DOHH2 (cell line): Measurements from ENCODE around the gene SVIL.

Source experiments
- EZH2phosphoT487 ChIP-seq: fragments of 200-600 bp; sonication (generic); IDR thresholded peaks from 2 replicates; pipeline ENCODE4 v1.6.1; 2017; ENCODE audit warnings: borderline replicate concordance, mild to moderate bottlenecking, antibody characterized with exemption, low read length, moderate library complexity, mixed read lengths
- TF ChIP-seq, protein P1 (sequence below): fragments of 200-600 bp; sonication (generic); IDR thresholded peaks from one replicate; pipeline ENCODE4 v1.5.1; 2014; ENCODE audit warnings: antibody characterized with exemption, mild to moderate bottlenecking, low read depth, low read length; ENCODE audit not compliant: poor library complexity, severe bottlenecking

GRCh38 chr10:29631049-29631339 is 3.8 kb downstream of the SVIL start:
- TF ChIP-seq, protein P1, sequence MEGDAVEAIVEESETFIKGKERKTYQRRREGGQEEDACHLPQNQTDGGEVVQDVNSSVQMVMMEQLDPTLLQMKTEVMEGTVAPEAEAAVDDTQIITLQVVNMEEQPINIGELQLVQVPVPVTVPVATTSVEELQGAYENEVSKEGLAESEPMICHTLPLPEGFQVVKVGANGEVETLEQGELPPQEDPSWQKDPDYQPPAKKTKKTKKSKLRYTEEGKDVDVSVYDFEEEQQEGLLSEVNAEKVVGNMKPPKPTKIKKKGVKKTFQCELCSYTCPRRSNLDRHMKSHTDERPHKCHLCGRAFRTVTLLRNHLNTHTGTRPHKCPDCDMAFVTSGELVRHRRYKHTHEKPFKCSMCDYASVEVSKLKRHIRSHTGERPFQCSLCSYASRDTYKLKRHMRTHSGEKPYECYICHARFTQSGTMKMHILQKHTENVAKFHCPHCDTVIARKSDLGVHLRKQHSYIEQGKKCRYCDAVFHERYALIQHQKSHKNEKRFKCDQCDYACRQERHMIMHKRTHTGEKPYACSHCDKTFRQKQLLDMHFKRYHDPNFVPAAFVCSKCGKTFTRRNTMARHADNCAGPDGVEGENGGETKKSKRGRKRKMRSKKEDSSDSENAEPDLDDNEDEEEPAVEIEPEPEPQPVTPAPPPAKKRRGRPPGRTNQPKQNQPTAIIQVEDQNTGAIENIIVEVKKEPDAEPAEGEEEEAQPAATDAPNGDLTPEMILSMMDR: no peak
- TF ChIP-seq EZH2phosphoT487: no peak
